GM19035 (cell line): Measurements from ENCODE around the gene STUB1.

Source experiments
- ATAC-seq: cut with Tn5 transposase; IDR thresholded peaks from one replicate; pipeline ENCODE4 v1.9.1; 2021; ENCODE audit not compliant: unreplicated experiment

Gene STUB1

DNA sequence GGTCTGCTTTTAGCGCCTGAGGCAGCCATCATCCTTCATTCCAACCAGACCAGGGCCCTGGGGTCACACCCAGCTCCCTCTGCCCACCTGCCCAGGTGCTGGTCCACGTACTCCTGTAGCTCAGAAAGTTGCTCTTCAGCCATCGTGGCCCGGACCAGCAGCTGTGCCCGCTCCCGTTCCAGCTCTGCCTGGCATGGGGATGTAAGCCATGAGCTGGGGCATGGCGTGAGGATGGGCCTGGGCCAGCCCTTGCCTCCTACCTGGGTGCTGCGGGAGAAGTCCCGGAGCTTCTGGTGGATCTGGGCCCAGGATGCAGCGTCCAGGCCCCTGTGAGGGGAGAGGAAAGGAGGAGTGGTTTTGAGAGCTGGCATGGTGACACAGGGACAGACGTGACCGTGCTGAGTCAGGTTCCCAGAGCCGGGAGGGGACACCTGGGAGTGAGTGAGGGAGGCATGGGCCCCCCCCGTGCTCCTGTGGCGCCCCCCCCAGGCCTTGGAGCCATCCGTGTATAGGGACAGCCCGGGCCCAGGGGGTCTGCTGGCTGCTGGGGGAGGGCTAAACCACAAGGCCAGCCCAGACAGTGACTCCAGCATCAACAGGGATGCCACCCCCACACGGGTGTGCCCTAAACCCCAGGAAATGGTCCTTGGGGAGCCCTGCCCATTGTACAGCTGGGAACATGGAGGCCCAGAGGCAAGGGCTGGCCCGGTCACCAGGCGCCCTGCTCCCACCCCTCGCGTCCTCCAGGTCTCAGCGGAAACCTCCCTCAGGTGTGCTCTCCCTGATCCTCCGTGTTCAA is 42.8 kb downstream of the STUB1 start:
- ATAC-seq = no peak

DNA sequence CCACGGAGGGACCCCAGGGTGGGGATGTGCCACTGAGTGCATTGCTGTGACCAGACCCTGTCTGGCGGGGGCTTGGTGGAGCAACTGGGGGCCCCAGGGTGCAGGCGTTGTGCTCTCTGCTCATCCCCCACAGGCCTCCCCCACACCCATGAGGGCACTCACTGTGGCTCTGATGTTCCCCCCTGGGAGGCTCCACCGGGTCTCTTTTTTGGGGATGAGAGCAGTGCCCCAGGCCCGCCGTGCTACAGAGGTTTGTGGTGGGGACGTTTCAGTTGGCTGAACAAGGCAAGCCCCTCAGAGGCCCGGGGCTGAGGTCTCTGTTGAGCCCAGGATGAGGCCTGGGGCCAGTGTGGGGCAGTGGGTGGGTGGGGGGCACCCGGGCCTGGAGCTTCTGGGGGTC is 43.5 kb downstream of the STUB1 start:
- ATAC-seq = no peak

DNA sequence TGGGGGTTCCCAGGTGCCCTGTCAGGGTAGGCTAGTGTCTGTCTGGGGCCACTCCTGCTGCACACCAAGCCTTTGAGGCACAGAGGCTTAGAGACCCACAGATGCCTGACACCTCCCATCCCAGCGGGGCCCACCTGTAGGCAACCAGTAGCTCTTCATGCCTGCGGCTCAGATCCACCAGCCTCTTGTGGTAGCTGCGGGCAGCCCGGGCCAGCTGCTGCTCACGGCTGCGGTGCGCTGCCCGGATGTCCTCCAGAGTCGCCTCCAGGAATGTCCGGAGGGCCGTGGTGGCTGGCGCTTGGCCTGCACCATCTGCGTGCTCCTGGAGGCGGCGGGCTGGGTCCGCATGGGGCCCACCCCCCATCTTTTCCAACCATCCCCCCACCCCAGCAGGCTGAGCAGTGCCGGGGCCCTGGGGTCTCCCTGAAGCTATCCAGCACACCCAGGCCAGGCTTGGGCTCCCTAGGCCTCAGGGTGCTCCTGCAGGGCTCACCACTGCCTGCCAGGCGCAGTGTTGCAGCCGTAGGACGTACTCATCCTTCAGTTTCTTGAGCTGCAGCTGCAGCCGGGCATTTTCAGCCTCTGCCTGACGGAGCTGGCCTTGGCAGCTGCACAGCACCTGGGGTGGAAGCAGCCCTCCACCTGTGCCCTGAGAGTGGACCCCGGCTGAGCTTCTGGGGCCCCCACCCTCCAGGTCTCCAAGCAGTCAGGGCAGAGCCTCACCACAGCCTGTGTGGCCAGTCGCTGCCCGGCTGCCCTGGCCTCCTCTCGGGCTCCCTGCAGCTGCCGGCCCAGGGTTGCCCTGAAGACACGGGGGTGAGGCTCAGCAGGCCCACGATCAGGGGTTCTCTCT is 44.2 kb downstream of the STUB1 start:
- no peak for ATAC-seq

DNA sequence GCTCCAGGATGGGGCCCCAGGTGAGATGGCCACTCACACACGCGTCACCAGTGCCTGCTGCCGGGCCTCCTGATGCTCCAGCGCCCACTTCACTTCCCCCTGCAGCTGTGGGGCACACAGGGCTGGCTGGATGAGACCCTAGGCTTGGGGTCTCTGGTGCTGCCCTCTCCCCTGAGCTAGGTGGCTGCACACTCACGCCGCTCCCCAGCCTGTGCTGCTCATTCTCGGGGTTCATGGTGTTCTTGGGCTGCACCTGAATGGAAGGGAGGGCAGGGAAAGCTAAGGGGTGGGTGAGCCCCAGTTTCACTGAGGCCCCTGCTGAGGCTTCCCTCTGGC is 44.8 kb downstream of the STUB1 start:
- ATAC-seq = no peak

DNA sequence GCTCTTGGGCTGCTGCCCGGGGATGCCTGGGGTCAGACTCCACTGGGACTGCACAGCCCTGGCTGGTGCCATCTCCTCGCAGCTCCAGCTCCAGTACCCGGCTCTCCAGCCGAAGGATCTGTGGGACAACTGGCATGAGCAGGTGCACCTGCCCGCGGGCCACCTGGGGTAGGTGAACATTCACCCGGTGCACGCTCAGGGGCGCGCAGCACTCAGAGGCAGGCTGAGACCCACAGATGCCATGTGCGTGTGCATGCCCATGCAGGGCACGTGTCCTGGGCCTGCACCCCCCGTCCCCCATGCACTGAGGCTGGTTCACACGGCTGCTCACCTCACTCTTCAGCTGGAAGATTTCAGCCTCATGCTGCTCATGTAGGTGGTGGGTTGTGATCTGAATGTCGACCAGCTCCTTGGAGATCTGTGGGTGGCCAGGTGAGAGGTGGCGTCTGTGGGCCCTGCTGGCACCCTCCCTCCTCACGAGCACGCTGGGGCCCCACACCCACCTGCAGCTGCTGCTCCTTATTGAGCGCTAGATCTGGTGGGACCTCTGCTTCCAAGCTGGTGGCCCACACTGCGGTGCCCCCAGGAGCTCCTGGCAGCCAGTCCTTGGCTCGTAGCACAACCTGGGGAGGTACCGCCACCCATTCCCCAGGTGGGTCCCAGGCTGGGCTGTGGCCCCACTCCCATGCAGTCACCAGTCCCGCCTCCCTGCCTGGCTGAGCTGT is 45.4 kb downstream of the STUB1 start:
- ATAC-seq = no peak

DNA sequence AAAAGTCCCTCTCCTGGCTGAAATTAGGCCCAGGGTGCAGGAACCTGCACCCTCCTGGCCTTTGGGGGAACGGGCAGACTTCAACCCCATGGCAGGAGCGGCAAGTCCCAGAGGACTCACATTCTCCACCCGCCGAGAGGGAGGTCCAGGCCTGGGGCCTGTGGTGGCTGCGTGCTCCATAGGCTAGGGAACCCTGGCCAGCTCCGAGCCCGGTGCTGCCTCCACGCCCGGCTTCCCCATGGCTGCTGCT is 45.9 kb downstream of the STUB1 start:
- ATAC-seq = no peak

DNA sequence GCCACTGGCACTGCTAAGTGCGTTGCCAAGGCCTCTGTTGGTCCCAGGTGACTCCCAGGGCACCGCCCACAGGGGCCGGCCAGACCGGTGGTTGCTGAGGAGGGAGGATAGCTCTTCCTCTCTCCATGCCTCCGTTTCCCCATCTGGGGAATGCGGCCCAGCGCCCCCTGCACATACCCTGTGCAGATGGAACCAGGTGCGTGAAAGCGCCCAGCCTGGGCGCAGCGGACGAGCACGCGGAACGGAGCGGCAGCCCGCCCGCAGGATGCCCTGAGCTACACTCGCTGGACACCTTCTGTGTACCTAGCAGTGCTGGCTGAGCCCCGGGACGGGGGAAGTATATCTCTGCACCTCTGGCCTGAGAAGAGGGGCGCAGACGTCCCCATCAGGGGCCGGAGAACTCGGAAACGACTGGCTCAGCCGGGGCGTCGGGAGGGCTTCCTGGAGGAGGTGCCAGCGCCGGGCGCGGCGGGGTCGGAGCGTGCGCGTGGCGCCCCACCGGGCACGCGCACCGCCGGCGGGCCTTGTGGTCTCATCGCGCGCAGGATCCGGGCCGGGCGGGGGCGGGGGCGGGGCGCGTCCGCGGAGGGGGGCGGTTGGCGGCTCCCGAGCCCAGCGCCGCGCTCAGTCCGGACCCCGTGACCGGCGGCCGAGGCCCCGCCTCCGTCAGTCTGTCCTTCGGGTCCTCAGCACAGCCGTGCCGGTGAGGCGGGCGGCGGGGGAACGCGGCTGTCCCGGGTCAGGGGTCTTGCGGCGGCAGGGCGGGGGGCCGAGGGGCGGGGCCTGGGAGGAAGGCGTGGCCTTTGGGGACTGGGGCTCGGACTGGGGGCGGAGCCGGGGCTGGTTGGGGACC is 46.5 kb downstream of the STUB1 start, which contains the start of the genes CCDC78 and HAGHL:
TSS of gene CCDC78 (minus strand) at position 6 of the 853 bp plus-strand sequence. CDS start 76 bp downstream, outside the sequence.
TSS of gene HAGHL (plus strand) at position 669 of the 853 bp plus-strand sequence. CDS start 404 bp downstream, outside the sequence.
- peak; percentile 32 for ATAC-seq

DNA sequence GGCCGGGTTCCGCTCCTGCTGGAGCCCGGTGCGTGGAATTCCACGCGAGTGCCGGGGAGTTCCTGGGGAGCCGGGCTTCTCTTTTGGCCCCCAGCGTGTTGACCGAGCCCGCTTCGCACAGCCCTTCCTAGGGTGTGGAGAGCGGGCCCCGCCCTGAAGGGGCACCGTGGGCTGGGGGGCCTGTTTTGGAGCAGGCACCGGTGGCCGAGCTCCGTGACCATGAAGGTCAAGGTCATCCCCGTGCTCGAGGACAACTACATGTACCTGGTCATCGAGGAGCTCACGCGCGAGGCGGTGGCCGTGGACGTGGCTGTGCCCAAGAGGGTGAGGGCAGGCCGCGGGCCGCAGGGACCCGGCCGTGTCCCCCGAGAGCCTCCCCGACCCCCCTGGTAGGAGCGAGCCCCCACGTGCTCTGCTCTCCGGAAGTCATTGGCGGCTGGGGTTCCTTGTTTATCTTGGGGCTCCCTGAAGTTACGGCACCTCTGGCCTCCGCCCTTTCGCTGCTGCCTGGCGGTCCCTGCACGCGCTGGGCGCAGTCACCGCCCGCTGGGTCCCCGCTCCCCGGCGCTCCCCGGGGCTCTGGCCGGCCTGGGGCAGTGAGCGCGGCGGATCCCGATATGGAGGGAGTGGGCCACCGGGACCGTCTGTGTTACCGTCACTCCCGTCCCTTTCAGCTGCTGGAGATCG is 47.2 kb downstream of the STUB1 start:
- peak; percentile 13 for ATAC-seq

DNA sequence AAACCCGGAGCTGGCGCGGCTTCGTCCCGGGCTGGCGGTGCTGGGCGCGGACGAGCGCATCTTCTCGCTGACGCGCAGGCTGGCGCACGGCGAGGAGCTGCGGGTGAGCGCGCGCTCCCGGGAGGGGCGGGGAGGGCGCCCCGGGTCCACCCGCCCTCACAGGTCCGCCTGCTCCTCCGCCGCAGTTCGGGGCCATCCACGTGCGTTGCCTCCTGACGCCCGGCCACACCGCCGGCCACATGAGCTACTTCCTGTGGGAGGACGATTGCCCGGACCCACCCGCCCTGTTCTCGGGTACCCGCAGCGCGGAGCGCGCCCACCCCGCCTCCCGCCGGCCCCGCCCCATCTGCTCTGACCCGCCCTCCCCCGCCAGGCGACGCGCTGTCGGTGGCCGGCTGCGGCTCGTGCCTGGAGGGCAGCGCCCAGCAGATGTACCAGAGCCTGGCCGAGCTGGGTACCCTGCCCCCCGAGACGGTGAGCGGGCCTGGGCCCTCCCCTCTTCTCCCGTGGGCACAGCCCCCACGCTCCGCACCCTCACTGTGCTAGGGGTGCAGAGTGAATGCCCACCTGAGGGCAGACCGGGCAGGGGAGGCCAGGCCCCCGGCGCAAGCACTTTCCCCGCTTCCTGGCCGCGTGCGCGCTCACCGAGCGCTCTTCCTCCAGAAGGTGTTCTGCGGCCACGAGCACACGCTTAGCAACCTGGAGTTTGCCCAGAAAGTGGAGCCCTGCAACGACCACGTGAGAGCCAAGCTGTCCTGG is 48.1 kb downstream of the STUB1 start:
- ATAC-seq = peak; percentile 36

DNA sequence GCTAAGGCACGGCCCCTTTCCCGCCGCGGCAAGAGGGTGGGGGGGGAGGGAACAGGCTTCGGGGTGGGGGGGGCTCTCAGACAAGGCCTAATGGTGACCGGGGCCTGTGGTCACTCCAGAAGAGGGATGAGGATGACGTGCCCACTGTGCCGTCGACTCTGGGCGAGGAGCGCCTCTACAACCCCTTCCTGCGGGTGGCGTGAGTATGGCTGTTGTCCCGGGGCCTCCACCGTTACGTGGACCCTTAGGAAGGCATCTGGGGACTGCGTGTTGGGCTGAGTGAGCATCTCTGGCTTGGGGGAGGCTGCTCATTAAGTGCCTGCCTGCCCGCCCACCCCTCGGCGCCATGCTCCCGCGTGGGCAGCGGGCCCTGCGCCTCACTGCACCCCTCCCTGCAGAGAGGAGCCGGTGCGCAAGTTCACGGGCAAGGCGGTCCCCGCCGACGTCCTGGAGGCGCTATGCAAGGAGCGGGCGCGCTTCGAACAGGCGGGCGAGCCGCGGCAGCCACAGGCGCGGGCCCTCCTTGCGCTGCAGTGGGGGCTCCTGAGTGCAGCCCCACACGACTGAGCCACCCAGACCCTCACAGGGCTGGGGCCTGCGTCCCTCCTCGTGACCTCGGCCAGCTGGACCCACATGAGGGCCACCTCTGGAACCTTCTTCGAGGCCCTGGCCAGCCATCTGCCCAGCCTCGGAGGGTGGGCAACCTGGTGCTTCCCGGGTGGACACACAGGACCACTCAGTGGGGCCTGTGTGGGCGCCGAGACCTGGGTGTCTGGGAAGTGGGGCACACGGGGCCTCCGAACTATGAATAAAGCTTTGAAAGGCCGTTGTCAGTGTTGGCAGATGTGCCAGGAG is 48.9 kb downstream of the STUB1 start:
- ATAC-seq = no peak

DNA sequence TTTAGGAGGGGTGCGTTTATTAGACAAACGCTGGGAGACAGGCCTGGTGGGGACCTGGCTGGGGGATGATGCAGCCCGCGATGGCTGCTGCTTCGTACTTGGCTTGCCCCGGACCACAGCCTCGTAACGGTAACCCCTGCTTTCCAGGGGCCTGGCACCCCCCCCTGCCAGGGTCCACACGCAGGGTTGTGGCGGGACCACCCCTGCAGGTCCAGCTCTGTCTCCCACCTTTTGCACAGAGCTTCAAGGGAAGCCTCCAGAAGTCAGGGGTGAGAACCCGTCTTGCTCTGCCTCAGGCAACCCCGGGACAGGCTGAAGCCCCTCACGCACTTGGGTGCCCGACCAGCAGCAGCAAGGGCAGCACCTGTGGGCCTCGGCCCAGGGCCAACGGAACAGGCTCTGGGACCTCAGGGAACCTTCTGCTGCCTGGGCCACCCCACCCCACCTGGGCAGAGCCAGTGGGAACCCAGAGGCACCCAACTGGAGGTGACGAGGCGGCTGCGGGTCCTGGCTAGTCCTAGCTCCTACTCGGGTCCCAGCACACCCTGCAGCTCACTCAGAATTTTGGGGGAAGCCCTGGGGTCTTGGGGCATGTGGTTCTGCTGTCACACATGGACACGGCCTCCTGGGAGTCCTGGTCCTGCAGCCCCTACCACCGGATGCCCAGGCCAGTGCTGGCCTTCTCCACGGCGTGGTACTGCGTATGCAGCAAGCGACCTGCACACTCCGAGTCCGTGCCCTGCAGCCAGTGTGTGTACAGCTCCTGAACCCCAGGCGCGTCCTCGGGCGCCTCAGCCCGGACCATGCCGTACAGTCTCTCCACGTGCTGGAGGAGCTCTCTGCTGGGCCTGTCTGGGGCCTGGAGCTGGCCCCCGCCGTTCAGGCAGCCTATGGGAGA is 49.8 kb downstream of the STUB1 start:
- no peak for ATAC-seq

DNA sequence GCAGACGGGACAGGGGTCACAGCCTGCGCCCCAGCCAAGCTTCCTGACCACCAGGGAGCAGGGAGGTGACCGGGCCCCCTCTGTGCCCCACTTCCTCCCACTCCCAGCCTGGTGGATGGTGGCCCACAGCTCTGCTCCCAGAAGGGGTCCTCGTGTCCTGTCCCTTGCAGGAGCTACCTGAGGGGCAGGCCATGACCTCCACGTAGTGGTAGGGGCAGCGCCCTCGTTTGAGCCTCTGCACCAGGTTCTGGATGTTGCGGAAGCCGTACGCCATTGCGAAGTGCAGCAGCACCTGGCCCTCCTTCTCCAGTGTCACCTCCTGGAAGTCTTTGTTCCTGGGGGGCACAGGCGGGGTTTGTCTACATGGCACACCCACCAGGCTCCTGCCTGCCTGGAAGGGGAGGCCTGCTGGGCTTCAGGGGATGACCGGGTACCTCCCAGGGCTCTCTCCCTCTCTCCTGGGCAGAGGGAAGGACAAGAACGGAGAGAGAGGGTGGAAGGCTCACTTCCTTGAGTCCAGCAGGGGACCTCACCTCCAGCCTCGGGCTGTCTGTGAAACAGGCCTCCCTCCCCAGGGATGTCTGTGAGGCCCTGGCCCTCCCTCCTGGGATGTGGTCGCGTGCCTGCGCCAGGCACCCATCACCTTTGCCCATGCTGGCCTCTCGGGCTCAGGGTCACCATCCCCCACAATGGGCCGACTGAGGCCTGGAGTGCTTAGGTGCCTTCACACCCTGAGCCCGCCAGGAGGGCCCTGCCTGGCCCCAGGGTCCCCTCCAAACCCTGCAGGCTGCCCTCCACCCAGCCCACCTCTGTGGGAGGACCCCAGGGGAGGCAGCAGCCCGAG is 50.7 kb downstream of the STUB1 start:
- ATAC-seq = no peak

DNA sequence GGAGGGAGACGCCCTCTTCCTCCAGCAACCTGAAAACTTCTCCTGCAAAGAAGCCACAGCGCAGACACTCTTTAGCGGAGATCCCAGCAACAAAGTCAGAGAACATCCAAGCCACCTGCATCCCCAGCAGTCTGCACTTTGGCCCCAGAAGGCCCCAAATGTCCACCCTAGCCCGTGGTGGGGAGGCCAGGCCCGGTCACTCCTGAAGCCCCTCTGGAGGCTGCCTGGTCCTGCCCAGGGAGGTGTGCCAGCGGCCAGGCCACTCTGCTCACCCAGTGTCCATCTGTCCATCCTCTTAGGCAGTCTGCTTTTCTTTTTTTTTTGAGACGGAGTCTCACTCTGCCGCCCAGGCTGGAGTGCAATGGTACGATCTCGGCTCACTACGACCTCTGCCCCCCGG is 52.1 kb downstream of the STUB1 start:
- no peak for ATAC-seq
